GM12865 (cell line): Measurements from ENCODE around the gene PPIL1.

Experiments
- DNase-seq: peaks from one replicate; pipeline ENCODE4 v3.0.0; 2010; ENCODE audit warnings: low read depth
- H3K4me3 ChIP-seq: 2 replicates; pipeline ENCODE4 v1.5.1; 2011; ENCODE audit warnings: mild to moderate bottlenecking, low read depth, low read length, control low read depth
- TF ChIP-seq, protein P1 (sequence below): IDR thresholded peaks from 2 replicates; pipeline ENCODE4 v1.5.1; 2011; ENCODE audit warnings: low read length, control low read depth, low read depth, inconsistent platforms; ENCODE audit not compliant: insufficient read depth; ENCODE audit errors: missing control alignments

PPIL1 gene

DNA sequence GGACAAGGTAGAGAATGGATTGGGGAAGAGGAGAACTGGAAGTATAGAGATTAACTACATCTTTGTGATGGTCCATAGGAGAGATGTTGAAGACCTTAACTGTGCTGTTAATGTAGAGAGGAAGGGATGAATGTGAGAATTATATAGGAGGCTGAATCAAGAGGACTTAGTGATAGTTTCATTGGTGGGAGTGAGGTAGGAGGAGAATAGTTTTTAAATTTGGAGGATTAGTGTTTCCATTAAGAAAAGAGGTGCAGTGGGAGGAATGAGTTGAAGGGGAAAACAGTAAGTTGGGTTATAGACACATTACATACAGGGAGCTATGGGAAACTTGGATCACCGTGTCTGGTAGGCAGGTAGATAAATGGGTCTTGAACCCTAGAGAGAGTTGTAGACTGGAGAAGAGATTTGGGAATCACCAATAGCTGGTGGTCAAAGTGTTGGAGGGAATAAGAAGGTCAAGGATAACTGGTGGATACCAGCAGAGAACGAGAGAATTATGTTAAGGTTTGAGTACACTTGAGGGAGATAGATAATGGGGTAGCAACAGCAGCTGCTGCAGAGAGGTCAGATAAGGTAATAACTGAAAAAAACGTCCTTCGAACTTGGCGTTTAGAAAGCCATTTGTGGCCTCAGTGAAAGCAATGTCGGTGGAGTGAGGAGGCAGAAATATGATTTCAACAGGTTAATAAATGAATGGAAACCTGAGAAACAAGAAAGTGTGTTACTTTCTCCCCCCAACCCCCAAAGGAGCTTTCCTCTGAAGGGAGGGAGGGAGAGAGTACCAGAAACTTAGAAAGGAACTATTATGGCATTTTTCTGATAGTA lies 14.3 kb upstream of the PPIL1 start:
- TF ChIP-seq, protein P1, sequence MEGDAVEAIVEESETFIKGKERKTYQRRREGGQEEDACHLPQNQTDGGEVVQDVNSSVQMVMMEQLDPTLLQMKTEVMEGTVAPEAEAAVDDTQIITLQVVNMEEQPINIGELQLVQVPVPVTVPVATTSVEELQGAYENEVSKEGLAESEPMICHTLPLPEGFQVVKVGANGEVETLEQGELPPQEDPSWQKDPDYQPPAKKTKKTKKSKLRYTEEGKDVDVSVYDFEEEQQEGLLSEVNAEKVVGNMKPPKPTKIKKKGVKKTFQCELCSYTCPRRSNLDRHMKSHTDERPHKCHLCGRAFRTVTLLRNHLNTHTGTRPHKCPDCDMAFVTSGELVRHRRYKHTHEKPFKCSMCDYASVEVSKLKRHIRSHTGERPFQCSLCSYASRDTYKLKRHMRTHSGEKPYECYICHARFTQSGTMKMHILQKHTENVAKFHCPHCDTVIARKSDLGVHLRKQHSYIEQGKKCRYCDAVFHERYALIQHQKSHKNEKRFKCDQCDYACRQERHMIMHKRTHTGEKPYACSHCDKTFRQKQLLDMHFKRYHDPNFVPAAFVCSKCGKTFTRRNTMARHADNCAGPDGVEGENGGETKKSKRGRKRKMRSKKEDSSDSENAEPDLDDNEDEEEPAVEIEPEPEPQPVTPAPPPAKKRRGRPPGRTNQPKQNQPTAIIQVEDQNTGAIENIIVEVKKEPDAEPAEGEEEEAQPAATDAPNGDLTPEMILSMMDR = no peak
- peak; percentile 63 for DNase-seq
- no peak overlapping the region for H3K4me3 ChIP-seq

DNA sequence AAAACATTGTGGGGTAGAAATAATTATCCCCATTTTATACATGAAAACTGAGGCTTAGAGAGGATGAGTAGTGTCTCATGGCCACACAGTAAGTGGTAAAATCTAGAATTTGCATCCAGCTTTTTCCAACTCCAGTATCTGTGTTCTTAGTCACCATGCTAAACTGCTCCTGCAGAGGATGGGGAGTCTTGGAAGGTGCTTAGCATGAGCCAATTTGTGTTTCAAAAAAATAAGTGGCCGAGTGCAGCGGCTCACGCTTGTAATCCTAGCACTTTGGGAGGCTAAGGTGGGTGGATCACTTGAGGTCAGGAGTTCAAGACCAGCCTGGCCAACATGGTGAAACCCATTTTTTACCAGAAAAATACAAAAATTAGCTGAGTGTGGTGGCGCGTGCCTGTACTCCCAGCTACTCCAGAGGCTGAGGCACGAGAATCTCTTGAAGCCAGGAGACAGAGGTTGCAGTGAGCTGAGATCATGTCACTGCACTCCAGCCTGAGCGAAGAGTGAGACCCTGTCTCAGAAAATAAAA lies 13.6 kb upstream of the PPIL1 start:
- H3K4me3 ChIP-seq = no peak overlapping the region
- TF ChIP-seq, protein P1 = no peak
- DNase-seq = no peak

DNA sequence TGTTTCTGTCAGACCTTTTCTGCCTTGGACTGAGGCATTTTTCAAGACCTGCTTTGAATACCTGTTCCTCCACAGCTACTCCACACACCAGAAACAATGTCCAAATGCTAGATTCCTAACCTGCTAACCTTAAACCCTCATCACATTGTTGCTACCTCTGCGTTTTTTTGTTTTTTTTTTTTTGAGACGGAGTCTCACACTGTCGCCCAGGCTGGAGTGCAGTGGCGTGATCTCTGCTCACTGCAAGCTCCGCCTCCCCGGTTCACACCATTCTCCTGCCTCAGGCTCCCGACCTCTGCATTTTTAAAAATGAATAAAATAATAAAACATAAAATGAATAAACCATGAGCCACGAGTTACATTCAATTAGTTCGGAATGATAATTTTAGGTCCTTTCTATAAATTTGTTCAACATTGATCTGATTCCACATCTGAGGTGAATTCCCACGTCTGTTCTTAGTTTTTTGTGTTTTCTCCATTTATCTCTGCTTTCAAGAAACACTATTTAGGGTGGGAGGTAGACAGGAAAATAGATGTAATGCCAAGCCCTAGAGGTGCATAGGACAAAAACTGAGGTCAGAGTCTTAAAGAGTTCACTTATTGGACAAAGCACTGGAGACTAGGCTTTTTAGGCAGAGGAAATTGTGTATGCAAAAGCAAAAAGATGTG lies 12.5 kb upstream of the PPIL1 start:
- DNase-seq = no peak
- TF ChIP-seq, protein P1 = no peak
- H3K4me3 ChIP-seq = peak overlapping the region; percentile 68

DNA sequence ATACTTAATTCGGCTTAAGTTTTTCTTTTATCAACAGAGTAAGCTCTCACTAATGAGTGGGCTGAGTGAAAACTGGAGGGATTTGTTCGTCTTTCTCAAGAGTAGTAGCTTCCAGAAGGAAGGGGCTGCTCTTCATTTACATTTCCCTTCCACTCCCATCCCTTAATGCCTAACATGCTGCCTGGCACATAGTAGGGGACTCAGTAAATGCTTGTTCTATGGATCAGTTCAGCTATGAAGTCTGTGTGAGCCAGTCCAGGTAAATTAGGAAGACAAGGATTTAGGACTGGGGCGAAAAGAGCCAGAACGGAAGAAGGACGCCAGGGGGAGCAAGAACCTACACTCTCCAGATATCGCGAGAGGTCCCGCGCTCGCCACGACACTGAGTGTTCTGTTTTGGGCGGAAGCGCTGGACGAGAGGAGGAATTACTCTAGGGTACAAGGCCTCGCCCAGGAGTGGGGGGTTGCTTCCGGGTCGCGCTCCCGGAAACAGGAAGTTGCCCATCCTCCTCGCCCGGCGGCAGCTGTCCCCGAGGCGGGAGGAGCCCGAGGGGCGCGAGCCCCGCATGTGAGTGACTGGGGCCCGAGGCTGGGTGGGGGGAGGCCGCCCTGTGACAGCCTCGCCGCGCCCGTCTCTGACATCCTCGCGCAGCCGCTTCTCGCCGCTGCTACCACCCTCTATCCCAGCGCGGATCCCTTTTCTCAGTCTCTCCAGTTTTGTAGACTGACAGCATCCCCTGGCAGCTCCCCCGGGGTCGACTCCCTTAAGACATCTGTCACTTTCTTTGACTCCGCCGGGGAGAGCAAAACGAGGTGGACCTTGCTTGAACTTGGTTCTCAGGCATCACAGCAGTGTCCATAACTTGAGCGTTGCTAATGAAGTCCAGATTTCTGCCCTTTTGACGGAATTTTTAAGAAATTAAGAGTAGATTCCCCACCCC lies 11.1 kb upstream of the PPIL1 start, which contains the start of gene C6orf89:
C6orf89 (plus strand) TSS at position 492 of the 941 bp plus-strand sequence. CDS start 13,493 bp downstream, outside the sequence.
- TF ChIP-seq, protein P1 = peak; percentile 83
- DNase-seq = peak; percentile 99
- peak within 1 kb of the TSS; percentile 68 for H3K4me3 ChIP-seq

DNA sequence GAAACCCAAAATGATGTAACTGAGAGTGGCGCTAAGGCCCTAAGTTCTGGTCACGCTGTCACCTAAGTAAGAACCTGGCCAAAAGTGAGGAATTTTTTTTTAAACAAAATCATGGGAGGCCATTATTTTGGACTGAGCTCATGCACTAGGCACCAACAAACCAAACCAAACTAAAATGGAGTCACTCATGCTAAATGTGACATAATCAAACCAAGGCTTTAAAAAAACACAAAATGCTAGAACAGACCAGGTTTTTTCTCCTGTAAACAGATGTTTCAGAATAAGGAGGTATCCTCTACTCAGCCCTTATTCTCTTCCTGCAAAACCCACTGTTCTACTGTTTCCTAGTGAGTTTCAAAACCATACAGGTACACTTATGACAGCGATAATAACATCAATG lies 10.0 kb upstream of the PPIL1 start:
- DNase-seq = no peak
- H3K4me3 ChIP-seq = no peak overlapping the region
- TF ChIP-seq, protein P1 = no peak

DNA sequence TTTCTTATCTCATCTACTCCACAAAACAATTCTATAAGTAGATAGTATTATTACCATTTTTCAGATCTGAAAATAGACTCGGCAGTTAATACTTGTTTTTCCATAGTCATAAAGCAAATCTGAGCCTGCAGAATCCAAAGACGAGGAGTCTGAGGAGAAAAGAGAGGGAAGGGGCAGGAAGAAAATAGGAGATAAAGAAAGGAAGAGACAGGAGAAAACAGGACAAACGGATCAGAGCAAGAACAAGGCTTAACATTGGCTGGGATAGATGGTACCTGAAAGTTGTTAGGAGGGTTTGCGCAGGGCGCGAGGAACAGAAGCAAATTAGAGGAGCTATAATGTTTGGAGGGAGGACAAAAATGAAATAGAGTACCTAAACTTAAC lies 639 bp upstream of the PPIL1 start:
- DNase-seq = no peak
- peak overlapping the region; percentile 63 for H3K4me3 ChIP-seq
- TF ChIP-seq, protein P1 = no peak
